ENCODE results near the gene NPBWR2. TPM values are rescaled to one million over a fixed set of nuclear protein-coding genes. Genes with fewer than 3 reads are reported as not detected.

The NPBWR2 gene
- total and polyA plus RNA-seq, 2 donors (not counting 3 experiments of a cell fraction or from before 2014, with no cell fraction given), result not detected

DNA sequence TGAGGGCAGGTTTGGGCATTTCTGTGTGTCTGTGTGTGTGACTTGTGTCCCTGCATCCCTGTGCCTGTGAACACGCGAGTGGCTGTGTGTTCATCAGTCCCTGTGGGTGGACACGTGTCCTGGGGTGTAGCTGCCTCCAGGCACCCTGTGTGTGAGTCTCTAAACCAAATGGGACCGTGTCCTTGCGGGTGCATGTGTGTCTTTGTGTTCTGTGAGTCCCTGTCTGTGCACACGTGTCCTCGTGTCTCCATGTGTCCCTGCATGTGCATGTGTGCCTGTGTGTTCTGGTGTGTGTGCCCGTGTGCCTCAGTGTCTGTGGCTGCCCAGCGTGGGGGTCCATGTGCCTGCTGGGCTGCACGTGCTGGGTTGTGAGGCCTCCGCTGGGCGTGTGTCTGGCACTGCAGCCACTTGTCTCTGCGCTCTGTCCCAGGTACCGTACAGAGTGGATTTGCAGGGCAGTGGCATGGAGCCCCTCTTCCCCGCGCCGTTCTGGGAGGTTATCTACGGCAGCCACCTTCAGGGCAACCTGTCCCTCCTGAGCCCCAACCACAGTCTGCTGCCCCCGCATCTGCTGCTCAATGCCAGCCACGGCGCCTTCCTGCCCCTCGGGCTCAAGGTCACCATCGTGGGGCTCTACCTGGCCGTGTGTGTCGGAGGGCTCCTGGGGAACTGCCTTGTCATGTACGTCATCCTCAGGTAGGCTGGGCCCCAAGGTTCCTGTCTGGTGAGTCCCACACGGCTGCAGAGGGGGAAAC is 14.9 kb downstream of the NPBWR2 start:
- Histone ChIP-seq H3K27me3 (ENCODE audit: control insufficient read depth in 2 of 2, insufficient read depth in 2 of 2, low read length in 2 of 2) (no peaks in the 10 kb centered on the region), H3K4me1 (ENCODE audit: control insufficient read depth, extremely low read depth, insufficient read depth, low read length) (no peaks in the 10 kb centered on the region), H4K20me1 (replicated peaks; ENCODE audit: control insufficient read depth, extremely low read depth, insufficient read depth, low read length) (no peaks in the 10 kb centered on the region), H3K9ac (replicated peaks; ENCODE audit: extremely low read depth, insufficient read depth, low read length) (no peak overlapping the region), H3K9me3 (replicated peaks; ENCODE audit: control insufficient read depth, insufficient read depth, low read length) (no peaks in the 10 kb centered on the region), H3K4me3 (replicated peaks in 1 of 3; ENCODE audit: insufficient read depth in 1 of 3, low read depth in 1 of 3, low read length in 3 of 3) (no peak overlapping the region), H3K79me2 (ENCODE audit: control insufficient read depth, insufficient read depth, low read length) (no peaks in the 10 kb centered on the region), H3K27ac (ENCODE audit: insufficient read depth, low read depth, low read length) (no peak overlapping the region), H2AFZ (ENCODE audit: low read depth, low read length) (no peak overlapping the region), H3K36me3 (ENCODE audit: control insufficient read depth in 2 of 2, extremely low read depth in 1 of 2, insufficient read depth in 2 of 2, low read length in 2 of 2) (no peaks in the 10 kb centered on the region), H3K4me2 (ENCODE audit: insufficient read depth, low read length) (no peak overlapping the region), H3K9me1 (replicated peaks; ENCODE audit: control insufficient read depth, extremely low read depth, insufficient read depth, low read length) (no peaks in the 10 kb centered on the region)
- intact Hi-C loops (cut with micrococcal nuclease), result no loop called here
- DNase-seq (ENCODE audit: low read depth, low spot score) (no peak), FAIRE-seq (no peak)
- TF ChIP-seq POLR2A (IDR thresholded peaks at IDR 0.05; ENCODE audit: low read depth, low read length) (no peak), FOS (IDR thresholded peaks at IDR 0.05; ENCODE audit: borderline replicate concordance, insufficient read depth, low read length) (no peak), CTCF (IDR thresholded peaks at IDR 0.05; ENCODE audit: extremely low read depth in 1 of 2, insufficient read depth in 1 of 2, low read depth in 1 of 2, low read length in 2 of 2) (no peak), JUN (IDR thresholded peaks at IDR 0.05; ENCODE audit: borderline replicate concordance, insufficient read depth, insufficient read length, low read depth) (no peak), POLR2AphosphoS5 (IDR thresholded peaks at IDR 0.05; ENCODE audit: insufficient read depth, low read depth, low read length) (no peak), EZH2 (IDR thresholded peaks at IDR 0.05; ENCODE audit: borderline replicate concordance, low read depth, low read length, severe bottlenecking) (no peak), MYC (IDR thresholded peaks at IDR 0.05; ENCODE audit: low read depth, low read length) (no peak), GATA2 (IDR thresholded peaks at IDR 0.05; ENCODE audit: insufficient read depth, insufficient read length, low read depth, low read length) (no peak)
- TF ChIP-seq, protein P1, sequence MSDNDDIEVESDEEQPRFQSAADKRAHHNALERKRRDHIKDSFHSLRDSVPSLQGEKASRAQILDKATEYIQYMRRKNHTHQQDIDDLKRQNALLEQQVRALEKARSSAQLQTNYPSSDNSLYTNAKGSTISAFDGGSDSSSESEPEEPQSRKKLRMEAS (IDR thresholded peaks at IDR 0.05; ENCODE audit: insufficient read depth, insufficient read length), result no peak
- no TSS peak for BruUV-seq (replicated peaks)
- dilution Hi-C loops (cut with MboI; ENCODE audit: extremely low pct_ligation_motif_present, low sequenced_read_pairs), result no loop called here
- CTCF ChIA-PET, result interaction anchor here (2.3 to 3.2 kb wide), 2 partner anchors 9 kb away, joined by 7 to 11 read pairs; partner anchors contain the start of gene LKAAEAR1
- POLR2A ChIA-PET, result no interaction called here
